Measurements from ENCODE around the gene ARFGAP1.
"Not testable (repeated sequence)": the region's sequence is repeated elsewhere in the genome, so short reads cannot be mapped to it uniquely, and the experiment has no call there.

GRCh38 chr20:63251350-63251749, 21.3 kb upstream of the ARFGAP1 start:
- TF ChIP-seq CTCF (conservative IDR thresholded peaks at IDR 0.05; ENCODE audit: low read depth, low read length) (peak; percentile 34), RAD21 (IDR thresholded peaks at IDR 0.05; ENCODE audit: low read length) (peak; percentile 30), SMC3 (IDR thresholded peaks at IDR 0.05; ENCODE audit: low read depth, low read length) (peak; percentile 33)
- TF ChIP-seq POLR2A (IDR thresholded peaks at IDR 0.05; ENCODE audit: low read depth, low read length); RFX5 (IDR thresholded peaks at IDR 0.05; ENCODE audit: low read depth, low read length); BHLHE40 (IDR thresholded peaks at IDR 0.05; ENCODE audit: low read depth, low read length); CEBPB (IDR thresholded peaks at IDR 0.05; ENCODE audit: low read depth, low read length); MXI1 (IDR thresholded peaks at IDR 0.05; ENCODE audit: borderline replicate concordance, low read depth, low read length); MAZ (IDR thresholded peaks at IDR 0.05; ENCODE audit: borderline replicate concordance, low read depth, low read length); ELK1 (IDR thresholded peaks at IDR 0.05; ENCODE audit: borderline replicate concordance, low read depth, low read length); USF2 (IDR thresholded peaks at IDR 0.05; ENCODE audit: low read depth, low read length); FOS (IDR thresholded peaks at IDR 0.05; ENCODE audit: low read depth, low read length); RCOR1 (IDR thresholded peaks at IDR 0.05; ENCODE audit: insufficient replicate concordance, low read length): not testable (repeated sequence)
